ENCODE data around the gene NBPF8. TPM values are rescaled to one million over a fixed set of nuclear protein-coding genes. Genes with fewer than 3 reads are reported as not detected.
"Not testable (repeated sequence)": the region's sequence is repeated elsewhere in the genome, so short reads cannot be mapped to it uniquely, and the experiment has no call there.

The NBPF8 gene
- polyA plus RNA-seq, 2 of the 4 experiments (the other 2 are of a cell fraction): 4.7 to 10.2 TPM

DNA sequence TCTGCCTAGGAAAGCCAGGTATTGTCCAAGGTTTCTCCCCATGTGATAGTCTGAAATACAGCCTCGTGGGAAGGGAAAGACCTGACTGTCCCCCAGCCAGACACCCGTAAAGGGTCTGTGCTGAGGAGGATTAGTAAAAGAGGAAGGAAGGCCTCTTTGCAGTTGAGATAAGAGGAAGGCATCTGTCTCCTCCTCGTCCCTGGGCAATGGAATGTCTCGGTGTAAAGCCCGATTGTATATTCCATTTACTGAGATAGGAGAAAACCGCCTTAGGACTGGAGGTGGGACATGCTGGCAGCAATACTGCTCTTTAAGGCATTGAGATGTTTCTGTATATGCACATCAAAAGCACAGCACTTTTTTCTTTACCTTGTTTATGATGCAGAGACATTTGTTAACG lies 10.2 kb downstream of the NBPF8 start:
- H3K27ac ChIP-seq; H3K9me3 ChIP-seq; H3K4me1 ChIP-seq; CTCF ChIA-PET; POLR2A ChIA-PET; ATAC-seq; H3K4me2 ChIP-seq; FAIRE-seq; H3K4me3 ChIP-seq; DNase-seq (ENCODE audit: low read depth in 1 of 2, low spot score in 1 of 2): not testable (repeated sequence)
- 97% methylated on average over 6 of the region's 7 CpGs for WGBS (ENCODE audit: missing lambda C conversion rate)

DNA sequence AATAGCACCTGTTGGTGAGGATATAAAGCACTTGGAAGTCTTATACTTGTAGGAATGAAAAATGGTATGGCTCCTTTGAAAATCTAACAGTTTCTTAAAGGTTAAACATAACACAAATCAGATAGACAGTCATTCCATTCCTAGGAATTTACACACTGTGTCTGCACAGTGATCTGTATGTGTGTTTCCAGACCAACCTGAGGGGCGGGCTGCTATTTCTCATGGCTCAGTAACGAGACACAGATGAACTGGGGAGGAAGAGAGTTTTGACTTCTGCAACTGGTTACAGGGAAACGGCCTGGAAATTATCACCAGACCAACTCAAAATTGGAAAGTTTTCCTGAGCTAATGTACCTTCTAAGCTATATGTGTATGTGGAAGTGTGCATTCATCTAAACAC lies 16.8 kb downstream of the NBPF8 start:
- no CpG with 5 or more reads among the region's 3 CpGs for WGBS (ENCODE audit: missing lambda C conversion rate)
- H3K4me2 ChIP-seq; H3K27ac ChIP-seq; POLR2A ChIA-PET; H3K4me1 ChIP-seq; DNase-seq (ENCODE audit: low read depth in 1 of 2, low spot score in 1 of 2); H3K9me3 ChIP-seq; CTCF ChIA-PET; FAIRE-seq; ATAC-seq; H3K4me3 ChIP-seq: not testable (repeated sequence)

DNA sequence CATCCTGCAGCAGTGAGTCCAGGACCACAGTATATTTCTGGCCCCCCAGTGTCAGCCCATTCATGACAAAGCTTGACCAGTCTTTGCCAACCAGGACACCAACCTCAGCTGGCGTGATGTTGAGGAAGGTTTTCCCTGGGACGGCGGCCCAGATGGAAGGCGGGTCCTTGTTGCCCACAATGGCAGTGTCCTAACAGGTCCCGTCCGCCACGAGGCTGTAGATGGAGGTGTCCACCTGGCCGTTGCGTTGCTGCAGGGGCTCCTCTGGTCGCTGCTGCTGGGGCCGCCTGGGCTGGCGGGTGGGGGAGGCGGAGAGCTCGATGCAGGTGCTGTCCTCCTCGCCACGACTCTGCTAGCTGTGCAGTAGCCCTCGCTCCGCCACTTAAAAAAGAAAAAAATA lies 19.0 kb downstream of the NBPF8 start:
- ATAC-seq; H3K4me1 ChIP-seq; POLR2A ChIA-PET; CTCF ChIA-PET; FAIRE-seq; H3K27ac ChIP-seq; H3K4me3 ChIP-seq; DNase-seq (ENCODE audit: low read depth in 1 of 2, low spot score in 1 of 2); H3K9me3 ChIP-seq; H3K4me2 ChIP-seq: not testable (repeated sequence)
- 90% methylated on average over 5 of the region's 18 CpGs for WGBS (ENCODE audit: missing lambda C conversion rate)

DNA sequence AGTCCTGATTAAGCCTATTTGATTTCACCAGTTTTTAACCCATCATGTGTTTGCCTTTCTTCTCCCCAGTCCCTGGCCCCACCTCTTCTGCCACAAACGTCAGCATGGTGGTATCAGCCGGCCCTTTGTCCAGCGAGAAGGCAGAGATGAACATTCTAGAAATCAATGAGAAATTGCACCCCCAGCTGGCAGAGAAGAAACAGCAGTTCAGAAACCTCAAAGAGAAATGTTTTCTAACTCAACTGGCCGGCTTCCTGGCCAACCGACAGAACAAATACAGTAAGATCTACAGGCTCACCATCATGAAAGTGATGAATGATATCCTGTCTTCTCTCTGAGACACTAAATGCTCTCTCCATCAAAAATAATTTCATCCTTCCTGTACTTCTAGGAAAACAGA lies 34.3 kb downstream of the NBPF8 start:
- DNase-seq (ENCODE audit: low read depth in 1 of 2, low spot score in 1 of 2); H3K9me3 ChIP-seq; POLR2A ChIA-PET; H3K4me1 ChIP-seq; H3K4me2 ChIP-seq; FAIRE-seq; ATAC-seq; H3K4me3 ChIP-seq; H3K27ac ChIP-seq; CTCF ChIA-PET: not testable (repeated sequence)
- WGBS (ENCODE audit: missing lambda C conversion rate): 33% methylated on average over 2 of the region's 5 CpGs

Other genes with a start within 250 kb of the NBPF8 start
- gene SEC22B, start 238.5 kb upstream of the NBPF8 start, polyA plus RNA-seq (2011; rRNA removed): 14.7 and 17.7 TPM in 2 replicates
- 10.3 to 12.0 TPM (median 11.2 TPM) in 3 replicates for gene SEC22B, start 238.5 kb upstream of the NBPF8 start, polyA plus RNA-seq (2017; fragmentation: RNase III; extraction: RNeasy Plus Mini Kit Qiagen cat#74134 plus additional on column Dnase treatment)

Data from A549 (cell line).